Measurements from ENCODE around the gene NMNAT3.

DNA sequence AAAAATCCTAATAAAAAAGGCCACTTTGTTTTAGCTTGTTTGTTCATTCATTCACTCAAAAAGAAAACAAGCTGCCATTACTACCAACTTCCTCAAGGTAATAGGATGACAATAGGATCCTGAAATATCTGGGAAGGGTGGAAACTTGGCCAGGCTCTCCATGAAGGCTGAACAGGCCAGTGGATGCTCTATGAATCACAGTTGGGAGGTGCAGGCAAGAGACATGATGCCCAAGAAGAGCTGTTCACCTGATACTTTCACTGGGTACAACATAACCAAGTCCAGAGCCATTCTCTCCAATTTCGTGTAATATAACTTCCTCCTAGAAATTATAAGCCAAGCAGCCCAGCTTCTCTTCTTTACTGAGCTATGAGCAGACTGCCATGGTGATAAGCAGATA is 37.3 kb downstream of the NMNAT3 start:
- TF ChIP-seq, protein P1, sequence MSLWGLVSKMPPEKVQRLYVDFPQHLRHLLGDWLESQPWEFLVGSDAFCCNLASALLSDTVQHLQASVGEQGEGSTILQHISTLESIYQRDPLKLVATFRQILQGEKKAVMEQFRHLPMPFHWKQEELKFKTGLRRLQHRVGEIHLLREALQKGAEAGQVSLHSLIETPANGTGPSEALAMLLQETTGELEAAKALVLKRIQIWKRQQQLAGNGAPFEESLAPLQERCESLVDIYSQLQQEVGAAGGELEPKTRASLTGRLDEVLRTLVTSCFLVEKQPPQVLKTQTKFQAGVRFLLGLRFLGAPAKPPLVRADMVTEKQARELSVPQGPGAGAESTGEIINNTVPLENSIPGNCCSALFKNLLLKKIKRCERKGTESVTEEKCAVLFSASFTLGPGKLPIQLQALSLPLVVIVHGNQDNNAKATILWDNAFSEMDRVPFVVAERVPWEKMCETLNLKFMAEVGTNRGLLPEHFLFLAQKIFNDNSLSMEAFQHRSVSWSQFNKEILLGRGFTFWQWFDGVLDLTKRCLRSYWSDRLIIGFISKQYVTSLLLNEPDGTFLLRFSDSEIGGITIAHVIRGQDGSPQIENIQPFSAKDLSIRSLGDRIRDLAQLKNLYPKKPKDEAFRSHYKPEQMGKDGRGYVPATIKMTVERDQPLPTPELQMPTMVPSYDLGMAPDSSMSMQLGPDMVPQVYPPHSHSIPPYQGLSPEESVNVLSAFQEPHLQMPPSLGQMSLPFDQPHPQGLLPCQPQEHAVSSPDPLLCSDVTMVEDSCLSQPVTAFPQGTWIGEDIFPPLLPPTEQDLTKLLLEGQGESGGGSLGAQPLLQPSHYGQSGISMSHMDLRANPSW (CRISPR knock-in tag; conservative IDR thresholded peaks at IDR 0.05; ENCODE audit: low read depth) = no peak
- TF ChIP-seq, protein P2, sequence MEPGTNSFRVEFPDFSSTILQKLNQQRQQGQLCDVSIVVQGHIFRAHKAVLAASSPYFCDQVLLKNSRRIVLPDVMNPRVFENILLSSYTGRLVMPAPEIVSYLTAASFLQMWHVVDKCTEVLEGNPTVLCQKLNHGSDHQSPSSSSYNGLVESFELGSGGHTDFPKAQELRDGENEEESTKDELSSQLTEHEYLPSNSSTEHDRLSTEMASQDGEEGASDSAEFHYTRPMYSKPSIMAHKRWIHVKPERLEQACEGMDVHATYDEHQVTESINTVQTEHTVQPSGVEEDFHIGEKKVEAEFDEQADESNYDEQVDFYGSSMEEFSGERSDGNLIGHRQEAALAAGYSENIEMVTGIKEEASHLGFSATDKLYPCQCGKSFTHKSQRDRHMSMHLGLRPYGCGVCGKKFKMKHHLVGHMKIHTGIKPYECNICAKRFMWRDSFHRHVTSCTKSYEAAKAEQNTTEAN (CRISPR knock-in tag; IDR thresholded peaks at IDR 0.05) = no peak
- TF ChIP-seq, protein P3, sequence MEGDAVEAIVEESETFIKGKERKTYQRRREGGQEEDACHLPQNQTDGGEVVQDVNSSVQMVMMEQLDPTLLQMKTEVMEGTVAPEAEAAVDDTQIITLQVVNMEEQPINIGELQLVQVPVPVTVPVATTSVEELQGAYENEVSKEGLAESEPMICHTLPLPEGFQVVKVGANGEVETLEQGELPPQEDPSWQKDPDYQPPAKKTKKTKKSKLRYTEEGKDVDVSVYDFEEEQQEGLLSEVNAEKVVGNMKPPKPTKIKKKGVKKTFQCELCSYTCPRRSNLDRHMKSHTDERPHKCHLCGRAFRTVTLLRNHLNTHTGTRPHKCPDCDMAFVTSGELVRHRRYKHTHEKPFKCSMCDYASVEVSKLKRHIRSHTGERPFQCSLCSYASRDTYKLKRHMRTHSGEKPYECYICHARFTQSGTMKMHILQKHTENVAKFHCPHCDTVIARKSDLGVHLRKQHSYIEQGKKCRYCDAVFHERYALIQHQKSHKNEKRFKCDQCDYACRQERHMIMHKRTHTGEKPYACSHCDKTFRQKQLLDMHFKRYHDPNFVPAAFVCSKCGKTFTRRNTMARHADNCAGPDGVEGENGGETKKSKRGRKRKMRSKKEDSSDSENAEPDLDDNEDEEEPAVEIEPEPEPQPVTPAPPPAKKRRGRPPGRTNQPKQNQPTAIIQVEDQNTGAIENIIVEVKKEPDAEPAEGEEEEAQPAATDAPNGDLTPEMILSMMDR (IDR thresholded peaks at IDR 0.05) = no peak

Measured in WTC11 (cell line).